ENCODE results near the gene TCEAL1. TPM values are rescaled to one million over a fixed set of nuclear protein-coding genes. Genes with fewer than 3 reads are reported as not detected.
A peak's percentile ranks its signal among the peaks of the same experiment; 100 is the strongest.

TCEAL1 gene
- total RNA-seq, 1 donor: 44.5 TPM

GRCh38 chrX:103607364-103608305 is 21.1 kb upstream of the TCEAL1 start, which contains the start of gene TCEAL3:
Gene TCEAL3 (plus strand): TSS chrX:103607963. CDS start chrX:103609065, 1,102 bp downstream.
- TF ChIP-seq CTCF (IDR thresholded peaks at IDR 0.05; ENCODE audit: insufficient read depth, low read depth, low read length): no peak
- peak; percentile 41 for DNase-seq (ENCODE audit: low read depth)
- H3K4me3 ChIP-seq (ENCODE audit: low read depth, low read length): peak within 1 kb of the TSS; percentile 75

GRCh38 chrX:103608306-103608963 is 20.3 kb upstream of the TCEAL1 start:
- no peak for TF ChIP-seq CTCF (IDR thresholded peaks at IDR 0.05; ENCODE audit: insufficient read depth, low read depth, low read length)
- no peak for DNase-seq (ENCODE audit: low read depth)
- H3K4me3 ChIP-seq (ENCODE audit: low read depth, low read length): peak overlapping the region; percentile 75

GRCh38 chrX:103610282-103610681 is 18.5 kb upstream of the TCEAL1 start:
- H3K4me3 ChIP-seq (ENCODE audit: low read depth, low read length): no peak overlapping the region
- DNase-seq (ENCODE audit: low read depth): no peak
- TF ChIP-seq CTCF (IDR thresholded peaks at IDR 0.05; ENCODE audit: insufficient read depth, low read depth, low read length): no peak

- H3K4me3 ChIP-seq (ENCODE audit: low read depth, low read length): no peak overlapping the region
- no peak for TF ChIP-seq CTCF (IDR thresholded peaks at IDR 0.05; ENCODE audit: insufficient read depth, low read depth, low read length)
- DNase-seq (ENCODE audit: low read depth): no peak
Measured at GRCh38 chrX:103613362-103613890, 15.3 kb upstream of the TCEAL1 start.

GRCh38 chrX:103614999-103615398 is 13.8 kb upstream of the TCEAL1 start:
- DNase-seq (ENCODE audit: low read depth): no peak
- H3K4me3 ChIP-seq (ENCODE audit: low read depth, low read length): no peak overlapping the region
- TF ChIP-seq CTCF (IDR thresholded peaks at IDR 0.05; ENCODE audit: insufficient read depth, low read depth, low read length): no peak

- no peak overlapping the region for H3K4me3 ChIP-seq (ENCODE audit: low read depth, low read length)
- no peak for DNase-seq (ENCODE audit: low read depth)
- TF ChIP-seq CTCF (IDR thresholded peaks at IDR 0.05; ENCODE audit: insufficient read depth, low read depth, low read length): no peak
Measured at GRCh38 chrX:103615781-103616371, 12.9 kb upstream of the TCEAL1 start.
